ENCODE results near the gene CRYGN.

CRYGN gene

DNA sequence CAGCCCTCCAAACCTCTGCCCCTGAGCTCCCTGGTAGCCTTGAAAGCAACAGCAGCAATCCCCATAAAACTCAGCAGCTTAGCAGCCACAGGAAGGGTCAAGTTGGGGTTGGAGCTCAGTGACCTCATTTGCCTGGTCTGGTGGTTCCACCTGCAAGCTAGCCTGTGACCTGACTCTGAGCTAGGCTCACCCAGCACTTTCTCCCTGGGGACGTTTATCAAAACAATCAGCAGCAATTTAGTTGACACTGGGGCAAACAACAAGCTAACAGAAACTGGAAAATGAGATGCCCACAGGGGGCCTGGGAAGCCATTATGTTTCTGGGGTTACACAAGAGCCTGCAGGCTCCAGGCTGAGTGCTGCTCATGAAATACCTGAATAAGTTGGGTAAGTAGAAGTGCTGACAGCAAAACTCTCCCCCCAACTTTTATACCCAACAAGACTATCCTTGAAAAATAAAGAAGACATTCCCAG lies 22.4 kb upstream of the CRYGN start:
- H3K27me3 ChIP-seq (replicated peaks; ENCODE audit: insufficient read depth, low read length), result peaks cover 3% of the 10 kb centered on the region; the same call in 1 of the 2 replicates
- TF ChIP-seq, protein P1, sequence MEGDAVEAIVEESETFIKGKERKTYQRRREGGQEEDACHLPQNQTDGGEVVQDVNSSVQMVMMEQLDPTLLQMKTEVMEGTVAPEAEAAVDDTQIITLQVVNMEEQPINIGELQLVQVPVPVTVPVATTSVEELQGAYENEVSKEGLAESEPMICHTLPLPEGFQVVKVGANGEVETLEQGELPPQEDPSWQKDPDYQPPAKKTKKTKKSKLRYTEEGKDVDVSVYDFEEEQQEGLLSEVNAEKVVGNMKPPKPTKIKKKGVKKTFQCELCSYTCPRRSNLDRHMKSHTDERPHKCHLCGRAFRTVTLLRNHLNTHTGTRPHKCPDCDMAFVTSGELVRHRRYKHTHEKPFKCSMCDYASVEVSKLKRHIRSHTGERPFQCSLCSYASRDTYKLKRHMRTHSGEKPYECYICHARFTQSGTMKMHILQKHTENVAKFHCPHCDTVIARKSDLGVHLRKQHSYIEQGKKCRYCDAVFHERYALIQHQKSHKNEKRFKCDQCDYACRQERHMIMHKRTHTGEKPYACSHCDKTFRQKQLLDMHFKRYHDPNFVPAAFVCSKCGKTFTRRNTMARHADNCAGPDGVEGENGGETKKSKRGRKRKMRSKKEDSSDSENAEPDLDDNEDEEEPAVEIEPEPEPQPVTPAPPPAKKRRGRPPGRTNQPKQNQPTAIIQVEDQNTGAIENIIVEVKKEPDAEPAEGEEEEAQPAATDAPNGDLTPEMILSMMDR (IDR thresholded peaks at IDR 0.05; ENCODE audit: low read length), result no peak
- no peak for TF ChIP-seq EZH2phosphoT487 (IDR thresholded peaks at IDR 0.05; ENCODE audit: low read length)
- no peak for TF ChIP-seq EZH2 (optimal IDR thresholded peaks at IDR 0.05; ENCODE audit: low read depth, low read length)
- no peaks in the 10 kb centered on the region for H3K4me1 ChIP-seq (ENCODE audit: low read length)
- H3K4me3 ChIP-seq (ENCODE audit: low read length), result no peak overlapping the region
- H3K4me2 ChIP-seq (ENCODE audit: low read depth, low read length), result no peak overlapping the region
- H4K20me1 ChIP-seq (ENCODE audit: insufficient read depth, low read length), result no peaks in the 10 kb centered on the region
- H3K9ac ChIP-seq (ENCODE audit: low read length), result no peak overlapping the region
- H3F3A ChIP-seq (ENCODE audit: insufficient read depth, low read length), result 0 out of 2 replicates have a peak, but pooled peaks cover 4% of the 10 kb centered on the region
- H3K79me2 ChIP-seq (ENCODE audit: low read length), result no peaks in the 10 kb centered on the region
- H3K9me3 ChIP-seq (replicated peaks; ENCODE audit: insufficient read depth, low read length), result no peaks in the 10 kb centered on the region
- H3K27ac ChIP-seq (ENCODE audit: low read length), result no peak overlapping the region
- H3K9me2 ChIP-seq (replicated peaks; ENCODE audit: insufficient read depth, low read length), result no peaks in the 10 kb centered on the region
- no peak for DNase-seq
- peaks cover 14% of the 10 kb centered on the region for H3K36me3 ChIP-seq (replicated peaks; ENCODE audit: insufficient read depth, low read length)
- H2AFZ ChIP-seq (ENCODE audit: low read length), result no peak overlapping the region

DNA sequence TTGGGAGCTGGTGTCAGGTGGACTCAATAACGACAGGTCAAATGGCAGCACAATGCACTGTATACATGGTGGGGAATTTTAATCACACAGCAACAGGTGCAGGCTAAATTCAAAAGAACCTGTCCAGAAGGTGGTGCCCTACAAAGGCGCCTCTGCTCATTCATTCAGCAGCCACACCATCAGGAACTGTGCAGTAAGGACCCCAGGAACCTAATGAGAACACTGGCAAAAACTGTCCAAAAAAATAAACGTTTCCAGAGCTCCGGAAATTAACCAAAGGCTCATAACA lies 21.9 kb upstream of the CRYGN start:
- Histone ChIP-seq H4K20me1 (ENCODE audit: insufficient read depth, low read length) (no peaks in the 10 kb centered on the region), H3K36me3 (replicated peaks; ENCODE audit: insufficient read depth, low read length) (peaks cover 14% of the 10 kb centered on the region), H3K79me2 (ENCODE audit: low read length) (no peaks in the 10 kb centered on the region), H3F3A (ENCODE audit: insufficient read depth, low read length) (0 out of 2 replicates have a peak, but pooled peaks cover 4% of the 10 kb centered on the region), H3K27ac (ENCODE audit: low read length) (no peak overlapping the region), H3K9ac (ENCODE audit: low read length) (no peak overlapping the region), H3K4me3 (ENCODE audit: low read length) (no peak overlapping the region), H3K4me1 (ENCODE audit: low read length) (no peaks in the 10 kb centered on the region), H3K9me2 (replicated peaks; ENCODE audit: insufficient read depth, low read length) (no peaks in the 10 kb centered on the region), H2AFZ (ENCODE audit: low read length) (no peak overlapping the region), H3K4me2 (ENCODE audit: low read depth, low read length) (no peak overlapping the region), H3K9me3 (replicated peaks; ENCODE audit: insufficient read depth, low read length) (no peaks in the 10 kb centered on the region), H3K27me3 (replicated peaks; ENCODE audit: insufficient read depth, low read length) (peaks cover 5% of the 10 kb centered on the region; the same call in 1 of the 2 replicates)
- no peak for TF ChIP-seq EZH2 (optimal IDR thresholded peaks at IDR 0.05; ENCODE audit: low read depth, low read length)
- TF ChIP-seq, protein P1 (IDR thresholded peaks at IDR 0.05; ENCODE audit: low read length), result 0 out of 2 replicates have a peak, but pooled peaks have one; percentile 4
- DNase-seq, result no peak

DNA sequence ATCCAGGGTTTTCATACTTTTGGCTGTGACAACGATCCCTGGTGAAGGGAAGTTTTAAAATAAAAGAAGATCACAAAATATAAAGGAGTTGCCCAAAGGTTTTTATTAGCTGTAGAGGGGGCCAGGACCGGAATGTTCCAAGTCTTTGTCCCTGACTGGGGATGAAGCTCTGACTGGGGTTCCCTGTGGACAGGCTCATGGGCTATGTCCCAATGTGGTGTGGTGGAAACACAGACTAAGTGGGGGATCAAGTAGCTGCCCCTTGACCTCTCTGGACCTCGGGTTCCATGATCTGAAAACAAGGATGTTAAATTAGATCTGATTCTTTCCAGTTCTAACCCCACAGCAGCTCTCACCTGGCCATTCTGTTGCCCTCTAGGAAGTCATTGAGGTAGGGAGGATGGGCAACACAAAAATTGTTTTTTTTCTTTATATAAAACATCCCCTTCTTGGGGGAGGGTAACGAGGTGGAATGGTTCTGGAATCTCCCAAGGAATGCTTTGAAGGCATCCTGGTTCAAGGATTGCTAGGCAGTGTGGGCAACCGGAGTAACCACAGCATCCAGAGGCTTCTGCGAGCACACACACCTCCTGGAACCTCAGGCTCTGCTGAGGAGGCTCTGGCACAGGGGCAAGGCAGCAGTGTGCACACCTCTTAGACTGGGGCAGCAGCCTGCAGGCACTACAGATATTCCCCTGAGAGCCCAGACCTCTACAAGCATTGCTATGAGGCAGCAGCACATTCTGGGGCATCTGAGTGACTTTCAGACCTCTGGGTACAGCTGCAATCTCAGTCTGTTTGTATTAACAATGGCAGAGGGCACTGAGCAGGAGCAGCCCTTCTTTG lies 21.4 kb upstream of the CRYGN start:
- no peak overlapping the region for H3K9ac ChIP-seq (ENCODE audit: low read length)
- H3K9me2 ChIP-seq (replicated peaks; ENCODE audit: insufficient read depth, low read length), result no peaks in the 10 kb centered on the region
- no peaks in the 10 kb centered on the region for H4K20me1 ChIP-seq (ENCODE audit: insufficient read depth, low read length)
- no peak overlapping the region for H3K4me2 ChIP-seq (ENCODE audit: low read depth, low read length)
- TF ChIP-seq EZH2phosphoT487 (IDR thresholded peaks at IDR 0.05; ENCODE audit: low read length), result no peak
- TF ChIP-seq EZH2 (optimal IDR thresholded peaks at IDR 0.05; ENCODE audit: low read depth, low read length), result no peak
- H3K36me3 ChIP-seq (replicated peaks; ENCODE audit: insufficient read depth, low read length), result peaks cover 12% of the 10 kb centered on the region
- H3K27me3 ChIP-seq (replicated peaks; ENCODE audit: insufficient read depth, low read length), result peaks cover 5% of the 10 kb centered on the region; the same call in 1 of the 2 replicates
- no peak for DNase-seq
- 0 out of 2 replicates have a peak, but pooled peaks cover 4% of the 10 kb centered on the region for H3F3A ChIP-seq (ENCODE audit: insufficient read depth, low read length)
- no peak overlapping the region for H3K4me3 ChIP-seq (ENCODE audit: low read length)
- H3K79me2 ChIP-seq (ENCODE audit: low read length), result no peaks in the 10 kb centered on the region
- H3K4me1 ChIP-seq (ENCODE audit: low read length), result no peaks in the 10 kb centered on the region
- H2AFZ ChIP-seq (ENCODE audit: low read length), result no peak overlapping the region
- no peak overlapping the region for H3K27ac ChIP-seq (ENCODE audit: low read length)
- H3K9me3 ChIP-seq (replicated peaks; ENCODE audit: insufficient read depth, low read length), result no peaks in the 10 kb centered on the region

DNA sequence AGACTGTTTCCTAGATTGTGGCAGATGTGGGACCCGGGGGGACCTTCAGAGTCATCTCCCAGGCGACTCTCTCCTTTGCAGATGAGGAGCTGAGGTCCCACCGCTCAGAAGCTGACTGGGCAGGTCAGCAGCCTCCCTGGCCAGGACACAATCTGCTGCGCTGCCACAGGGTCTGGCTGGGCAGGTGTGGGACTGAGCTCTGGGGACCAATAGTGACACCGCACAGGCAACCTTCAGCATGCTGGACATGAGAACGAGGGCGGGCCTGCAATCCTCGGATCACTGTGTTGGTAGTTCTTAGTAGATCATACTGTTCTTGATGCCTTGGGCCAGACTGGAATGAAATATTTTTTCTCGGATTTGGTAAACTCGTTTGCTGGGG lies 20.5 kb upstream of the CRYGN start:
- TF ChIP-seq EZH2phosphoT487 (IDR thresholded peaks at IDR 0.05; ENCODE audit: low read length) (no peak), EZH2 (optimal IDR thresholded peaks at IDR 0.05; ENCODE audit: low read depth, low read length) (no peak)
- TF ChIP-seq, protein P1 (IDR thresholded peaks at IDR 0.05; ENCODE audit: low read length), result no peak
- H3F3A ChIP-seq (ENCODE audit: insufficient read depth, low read length), result 0 out of 2 replicates have a peak, but pooled peaks cover 4% of the 10 kb centered on the region
- no peak overlapping the region for H3K4me2 ChIP-seq (ENCODE audit: low read depth, low read length)
- H3K9me2 ChIP-seq (replicated peaks; ENCODE audit: insufficient read depth, low read length), result no peaks in the 10 kb centered on the region
- no peaks in the 10 kb centered on the region for H3K4me1 ChIP-seq (ENCODE audit: low read length)
- H3K27ac ChIP-seq (ENCODE audit: low read length), result no peak overlapping the region
- DNase-seq, result no peak
- peaks cover 5% of the 10 kb centered on the region; the same call in 1 of the 2 replicates for H3K27me3 ChIP-seq (replicated peaks; ENCODE audit: insufficient read depth, low read length)
- H3K9me3 ChIP-seq (replicated peaks; ENCODE audit: insufficient read depth, low read length), result no peaks in the 10 kb centered on the region
- peaks cover 3% of the 10 kb centered on the region; the same call in 1 of the 2 replicates for H3K36me3 ChIP-seq (replicated peaks; ENCODE audit: insufficient read depth, low read length)
- H3K9ac ChIP-seq (ENCODE audit: low read length), result no peak overlapping the region
- no peaks in the 10 kb centered on the region for H3K79me2 ChIP-seq (ENCODE audit: low read length)
- H2AFZ ChIP-seq (ENCODE audit: low read length), result no peak overlapping the region
- no peaks in the 10 kb centered on the region for H4K20me1 ChIP-seq (ENCODE audit: insufficient read depth, low read length)
- no peak overlapping the region for H3K4me3 ChIP-seq (ENCODE audit: low read length)

Data from MM.1S (cell line).